WTC11 (cell line): Measurements from ENCODE around the gene ZNF629. TPM values are rescaled to one million over a fixed set of nuclear protein-coding genes. Genes with fewer than 3 reads are reported as not detected.

Experiments
- ATAC-seq: fragments of 200-7000 bp; cut with Tn5 transposase; 2 replicates; pipeline ENCODE4 v1.10.0; 2021; ENCODE audit warnings: mild to moderate bottlenecking, moderate library complexity
- CTCF ChIA-PET: fragments of 300-600 bp; sonication (Branson Sonifier 250); formaldehyde crosslinking; loops from one replicate; lab custom pipeline; 2021; ENCODE audit warnings: antibody characterized with exemption; lab: Charles Lee
- POLR2A ChIA-PET: fragments of 350-600 bp; sonication (Branson Sonifier 250); formaldehyde crosslinking; loops from one replicate; lab custom pipeline; 2021; ENCODE audit warnings: antibody characterized with exemption; lab: Charles Lee
- DNase-seq: peaks from one replicate; pipeline ENCODE4 v3.0.0; 2021; ENCODE audit warnings: low spot score
- H3K27ac Mint-ChIP-seq: 2 replicates; pipeline ENCODE4 v1.8.0; 2021; ENCODE audit warnings: mixed read lengths
- H3K27me3 Mint-ChIP-seq: 2 replicates; pipeline ENCODE4 v1.8.0; 2021; ENCODE audit warnings: low read depth, mild to moderate bottlenecking, moderate library complexity, mixed read lengths
- H3K36me3 Mint-ChIP-seq: 2 replicates; pipeline ENCODE4 v1.8.0; 2021; ENCODE audit warnings: mixed read lengths
- H3K4me1 Mint-ChIP-seq: 2 replicates; pipeline ENCODE4 v1.8.0; 2022; ENCODE audit warnings: mixed read lengths
- H3K4me3 Mint-ChIP-seq: 2 replicates; pipeline ENCODE4 v1.8.0; 2021; ENCODE audit warnings: mild to moderate bottlenecking, moderate library complexity, mixed read lengths
- H3K9me3 Mint-ChIP-seq: 2 replicates; pipeline ENCODE4 v1.8.0; 2021; ENCODE audit warnings: mixed read lengths
- CREM ChIP-seq: sonication (generic); formaldehyde crosslinking; IDR thresholded peaks from 2 replicates; pipeline ENCODE4 v1.8.1; 2022; ENCODE audit warnings: mild to moderate bottlenecking, missing genetic modification reagents, moderate library complexity
- ESRRA ChIP-seq: sonication (generic); formaldehyde crosslinking; IDR thresholded peaks from 2 replicates; pipeline ENCODE4 v1.8.1; 2022; ENCODE audit warnings: mild to moderate bottlenecking, missing genetic modification reagents, borderline replicate concordance
- FOXP1 ChIP-seq: sonication (generic); formaldehyde crosslinking; IDR thresholded peaks from 2 replicates; pipeline ENCODE4 v1.8.0; 2022; ENCODE audit warnings: missing genetic modification reagents, mild to moderate bottlenecking, moderate library complexity, borderline replicate concordance
- GABPB1 ChIP-seq: sonication (generic); formaldehyde crosslinking; IDR thresholded peaks from 2 replicates; pipeline ENCODE4 v1.8.1; 2023; ENCODE audit warnings: mild to moderate bottlenecking, missing genetic modification reagents
- HMGA2 ChIP-seq: fragments of 250-450 bp; sonication (Bioruptor Pico); IDR thresholded peaks from 2 replicates; pipeline ENCODE4 v1.4.0; 2021; ENCODE audit warnings: mild to moderate bottlenecking, moderate library complexity
- JAZF1 ChIP-seq: fragments of 250-450 bp; sonication (Bioruptor Pico); IDR thresholded peaks from 2 replicates; pipeline ENCODE4 v1.9.0; 2021; ENCODE audit warnings: moderate library complexity, mild to moderate bottlenecking, inconsistent platforms
- JUN ChIP-seq: sonication (generic); formaldehyde crosslinking; IDR thresholded peaks from 2 replicates; pipeline ENCODE4 v1.8.0; 2023; ENCODE audit warnings: mild to moderate bottlenecking, missing genetic modification reagents
- NR1H2 ChIP-seq: sonication (generic); formaldehyde crosslinking; IDR thresholded peaks from 2 replicates; pipeline ENCODE4 v1.9.0; 2021; ENCODE audit warnings: mild to moderate bottlenecking, moderate library complexity, missing genetic modification reagents
- NR3C1 ChIP-seq: sonication (generic); formaldehyde crosslinking; conservative IDR thresholded peaks from 2 replicates; pipeline ENCODE4 v1.8.1; 2023; ENCODE audit warnings: low read depth, mild to moderate bottlenecking, missing genetic modification reagents
- TEAD4 ChIP-seq: sonication (generic); formaldehyde crosslinking; IDR thresholded peaks from 2 replicates; pipeline ENCODE4 v1.8.0; 2022; ENCODE audit warnings: mild to moderate bottlenecking, missing genetic modification reagents
- TP53 ChIP-seq: sonication (generic); formaldehyde crosslinking; IDR thresholded peaks from 2 replicates; pipeline ENCODE4 v1.8.1; 2023; ENCODE audit warnings: mild to moderate bottlenecking, missing genetic modification reagents
- ZBTB21 ChIP-seq: sonication (generic); formaldehyde crosslinking; IDR thresholded peaks from 2 replicates; pipeline ENCODE4 v1.8.1; 2023; ENCODE audit warnings: mild to moderate bottlenecking, missing genetic modification reagents, borderline replicate concordance
- total RNA-seq: library from RNA; stranded (reverse); gene quantifications from 3 replicates; pipeline ENCODE4 v1.2.3, GENCODE V29; 2021
- TF ChIP-seq, protein P1 (sequence below): fragments of 200-600 bp; IDR thresholded peaks from 2 replicates; pipeline ENCODE4 v1.8.0; 2022; ENCODE audit warnings: antibody characterized with exemption
- TF ChIP-seq, protein P2 (sequence below): sonication (generic); formaldehyde crosslinking; IDR thresholded peaks from 2 replicates; pipeline ENCODE4 v1.8.1; 2022; ENCODE audit warnings: mild to moderate bottlenecking, missing genetic modification reagents, moderate library complexity, borderline replicate concordance
- TF ChIP-seq, protein P3 (sequence below): sonication (generic); formaldehyde crosslinking; IDR thresholded peaks from 2 replicates; pipeline ENCODE4 v1.8.0; 2023; ENCODE audit warnings: mild to moderate bottlenecking, missing genetic modification reagents
- TF ChIP-seq, protein P4 (sequence below): sonication (generic); formaldehyde crosslinking; IDR thresholded peaks from 2 replicates; pipeline ENCODE4 v1.8.0; 2022; ENCODE audit warnings: mild to moderate bottlenecking, missing genetic modification reagents
- TF ChIP-seq, protein P5 (sequence below): sonication (generic); formaldehyde crosslinking; IDR thresholded peaks from 2 replicates; pipeline ENCODE4 v1.8.1; 2022; ENCODE audit warnings: missing genetic modification reagents, borderline replicate concordance
- TF ChIP-seq, protein P6 (sequence below): sonication (generic); formaldehyde crosslinking; conservative IDR thresholded peaks from 2 replicates; pipeline ENCODE4 v1.8.1; 2022; ENCODE audit warnings: mild to moderate bottlenecking, missing genetic modification reagents
- TF ChIP-seq, protein P7 (sequence below): sonication (generic); formaldehyde crosslinking; IDR thresholded peaks from 2 replicates; pipeline ENCODE4 v1.8.1; 2023; ENCODE audit warnings: mild to moderate bottlenecking, missing genetic modification reagents, borderline replicate concordance
- TF ChIP-seq, protein P8 (sequence below): sonication (generic); formaldehyde crosslinking; IDR thresholded peaks from 2 replicates; pipeline ENCODE4 v1.8.1; 2023; ENCODE audit warnings: mild to moderate bottlenecking, missing genetic modification reagents

Gene ZNF629
- total RNA-seq, 1 experiment from 2014 or later, result 20.0 TPM

DNA sequence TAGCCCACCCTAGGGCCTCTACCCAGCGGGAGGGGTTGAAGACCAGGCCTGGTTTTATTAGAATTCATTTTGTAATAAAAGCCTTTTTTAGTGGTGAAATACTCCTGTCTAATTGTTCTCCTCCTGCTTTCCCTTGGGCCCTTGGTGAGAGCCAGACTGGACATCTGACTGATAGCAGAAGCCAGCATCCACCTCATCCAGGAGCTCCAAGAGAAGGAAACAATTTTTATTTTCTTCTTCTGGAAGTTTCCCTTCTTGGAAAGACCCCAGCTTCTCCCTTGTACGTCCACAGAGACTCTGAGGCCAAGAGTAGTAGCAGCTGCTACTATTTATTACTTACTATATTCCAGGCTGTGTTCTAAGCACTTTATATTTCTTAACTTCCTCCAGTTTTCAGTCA, 42.8 kb downstream of the ZNF629 start:
- no peak overlapping the region for H3K27ac Mint-ChIP-seq
- no peak for DNase-seq
- H3K4me1 Mint-ChIP-seq, result peaks cover 16% of the 10 kb centered on the region
- TF ChIP-seq JAZF1 (CRISPR knock-in tag) (no peak), ZBTB21 (CRISPR knock-in tag) (no peak)
- TF ChIP-seq, protein P1, sequence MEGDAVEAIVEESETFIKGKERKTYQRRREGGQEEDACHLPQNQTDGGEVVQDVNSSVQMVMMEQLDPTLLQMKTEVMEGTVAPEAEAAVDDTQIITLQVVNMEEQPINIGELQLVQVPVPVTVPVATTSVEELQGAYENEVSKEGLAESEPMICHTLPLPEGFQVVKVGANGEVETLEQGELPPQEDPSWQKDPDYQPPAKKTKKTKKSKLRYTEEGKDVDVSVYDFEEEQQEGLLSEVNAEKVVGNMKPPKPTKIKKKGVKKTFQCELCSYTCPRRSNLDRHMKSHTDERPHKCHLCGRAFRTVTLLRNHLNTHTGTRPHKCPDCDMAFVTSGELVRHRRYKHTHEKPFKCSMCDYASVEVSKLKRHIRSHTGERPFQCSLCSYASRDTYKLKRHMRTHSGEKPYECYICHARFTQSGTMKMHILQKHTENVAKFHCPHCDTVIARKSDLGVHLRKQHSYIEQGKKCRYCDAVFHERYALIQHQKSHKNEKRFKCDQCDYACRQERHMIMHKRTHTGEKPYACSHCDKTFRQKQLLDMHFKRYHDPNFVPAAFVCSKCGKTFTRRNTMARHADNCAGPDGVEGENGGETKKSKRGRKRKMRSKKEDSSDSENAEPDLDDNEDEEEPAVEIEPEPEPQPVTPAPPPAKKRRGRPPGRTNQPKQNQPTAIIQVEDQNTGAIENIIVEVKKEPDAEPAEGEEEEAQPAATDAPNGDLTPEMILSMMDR, result no peak
- no peaks in the 10 kb centered on the region for H3K27me3 Mint-ChIP-seq
- CTCF ChIA-PET, result no interaction called here
- H3K4me3 Mint-ChIP-seq, result no peak overlapping the region
- POLR2A ChIA-PET, result no interaction called here
- H3K9me3 Mint-ChIP-seq, result no peaks in the 10 kb centered on the region
- peaks cover 12% of the 10 kb centered on the region for H3K36me3 Mint-ChIP-seq
- ATAC-seq, result no peak

DNA sequence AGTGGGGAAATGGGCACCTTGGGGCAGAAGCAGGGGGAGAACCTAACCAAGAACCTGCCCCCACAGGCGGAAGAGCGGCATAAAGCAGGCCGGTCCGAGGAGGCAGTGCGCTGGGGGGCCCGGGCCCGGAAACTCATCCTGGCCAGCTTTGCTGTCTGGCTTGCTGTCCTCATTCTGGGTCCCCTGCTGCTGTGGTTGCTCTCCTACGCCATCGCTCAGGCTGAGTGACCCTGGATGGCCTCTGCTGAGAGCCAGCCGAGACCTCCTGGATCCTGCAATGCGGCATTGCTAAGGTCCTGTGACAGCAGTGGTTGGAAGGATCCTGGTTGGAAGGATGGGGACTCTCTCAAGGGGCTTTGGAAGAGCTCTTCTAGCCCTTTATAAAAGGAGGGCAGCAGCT, 43.3 kb downstream of the ZNF629 start:
- no peaks in the 10 kb centered on the region for H3K27me3 Mint-ChIP-seq
- TF ChIP-seq, protein P2, sequence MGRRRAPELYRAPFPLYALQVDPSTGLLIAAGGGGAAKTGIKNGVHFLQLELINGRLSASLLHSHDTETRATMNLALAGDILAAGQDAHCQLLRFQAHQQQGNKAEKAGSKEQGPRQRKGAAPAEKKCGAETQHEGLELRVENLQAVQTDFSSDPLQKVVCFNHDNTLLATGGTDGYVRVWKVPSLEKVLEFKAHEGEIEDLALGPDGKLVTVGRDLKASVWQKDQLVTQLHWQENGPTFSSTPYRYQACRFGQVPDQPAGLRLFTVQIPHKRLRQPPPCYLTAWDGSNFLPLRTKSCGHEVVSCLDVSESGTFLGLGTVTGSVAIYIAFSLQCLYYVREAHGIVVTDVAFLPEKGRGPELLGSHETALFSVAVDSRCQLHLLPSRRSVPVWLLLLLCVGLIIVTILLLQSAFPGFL, result no peak
- TF ChIP-seq, protein P3, sequence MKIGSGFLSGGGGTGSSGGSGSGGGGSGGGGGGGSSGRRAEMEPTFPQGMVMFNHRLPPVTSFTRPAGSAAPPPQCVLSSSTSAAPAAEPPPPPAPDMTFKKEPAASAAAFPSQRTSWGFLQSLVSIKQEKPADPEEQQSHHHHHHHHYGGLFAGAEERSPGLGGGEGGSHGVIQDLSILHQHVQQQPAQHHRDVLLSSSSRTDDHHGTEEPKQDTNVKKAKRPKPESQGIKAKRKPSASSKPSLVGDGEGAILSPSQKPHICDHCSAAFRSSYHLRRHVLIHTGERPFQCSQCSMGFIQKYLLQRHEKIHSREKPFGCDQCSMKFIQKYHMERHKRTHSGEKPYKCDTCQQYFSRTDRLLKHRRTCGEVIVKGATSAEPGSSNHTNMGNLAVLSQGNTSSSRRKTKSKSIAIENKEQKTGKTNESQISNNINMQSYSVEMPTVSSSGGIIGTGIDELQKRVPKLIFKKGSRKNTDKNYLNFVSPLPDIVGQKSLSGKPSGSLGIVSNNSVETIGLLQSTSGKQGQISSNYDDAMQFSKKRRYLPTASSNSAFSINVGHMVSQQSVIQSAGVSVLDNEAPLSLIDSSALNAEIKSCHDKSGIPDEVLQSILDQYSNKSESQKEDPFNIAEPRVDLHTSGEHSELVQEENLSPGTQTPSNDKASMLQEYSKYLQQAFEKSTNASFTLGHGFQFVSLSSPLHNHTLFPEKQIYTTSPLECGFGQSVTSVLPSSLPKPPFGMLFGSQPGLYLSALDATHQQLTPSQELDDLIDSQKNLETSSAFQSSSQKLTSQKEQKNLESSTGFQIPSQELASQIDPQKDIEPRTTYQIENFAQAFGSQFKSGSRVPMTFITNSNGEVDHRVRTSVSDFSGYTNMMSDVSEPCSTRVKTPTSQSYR, result no peak
- TF ChIP-seq JUN (CRISPR knock-in tag) (no peak), FOXP1 (CRISPR knock-in tag) (no peak), NR3C1 (CRISPR knock-in tag) (no peak), TP53 (no peak), JAZF1 (CRISPR knock-in tag) (no peak), ESRRA (no peak), NR1H2 (CRISPR knock-in tag) (no peak), GABPB1 (CRISPR knock-in tag) (no peak), CREM (no peak), TEAD4 (CRISPR knock-in tag) (no peak), HMGA2 (CRISPR knock-in tag) (no peak), ZBTB21 (CRISPR knock-in tag) (no peak)
- TF ChIP-seq, protein P4, sequence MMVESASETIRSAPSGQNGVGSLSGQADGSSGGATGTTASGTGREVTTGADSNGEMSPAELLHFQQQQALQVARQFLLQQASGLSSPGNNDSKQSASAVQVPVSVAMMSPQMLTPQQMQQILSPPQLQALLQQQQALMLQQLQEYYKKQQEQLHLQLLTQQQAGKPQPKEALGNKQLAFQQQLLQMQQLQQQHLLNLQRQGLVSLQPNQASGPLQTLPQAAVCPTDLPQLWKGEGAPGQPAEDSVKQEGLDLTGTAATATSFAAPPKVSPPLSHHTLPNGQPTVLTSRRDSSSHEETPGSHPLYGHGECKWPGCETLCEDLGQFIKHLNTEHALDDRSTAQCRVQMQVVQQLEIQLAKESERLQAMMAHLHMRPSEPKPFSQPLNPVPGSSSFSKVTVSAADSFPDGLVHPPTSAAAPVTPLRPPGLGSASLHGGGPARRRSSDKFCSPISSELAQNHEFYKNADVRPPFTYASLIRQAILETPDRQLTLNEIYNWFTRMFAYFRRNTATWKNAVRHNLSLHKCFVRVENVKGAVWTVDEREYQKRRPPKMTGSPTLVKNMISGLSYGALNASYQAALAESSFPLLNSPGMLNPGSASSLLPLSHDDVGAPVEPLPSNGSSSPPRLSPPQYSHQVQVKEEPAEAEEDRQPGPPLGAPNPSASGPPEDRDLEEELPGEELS (CRISPR knock-in tag), result no peak
- TF ChIP-seq, protein P5, sequence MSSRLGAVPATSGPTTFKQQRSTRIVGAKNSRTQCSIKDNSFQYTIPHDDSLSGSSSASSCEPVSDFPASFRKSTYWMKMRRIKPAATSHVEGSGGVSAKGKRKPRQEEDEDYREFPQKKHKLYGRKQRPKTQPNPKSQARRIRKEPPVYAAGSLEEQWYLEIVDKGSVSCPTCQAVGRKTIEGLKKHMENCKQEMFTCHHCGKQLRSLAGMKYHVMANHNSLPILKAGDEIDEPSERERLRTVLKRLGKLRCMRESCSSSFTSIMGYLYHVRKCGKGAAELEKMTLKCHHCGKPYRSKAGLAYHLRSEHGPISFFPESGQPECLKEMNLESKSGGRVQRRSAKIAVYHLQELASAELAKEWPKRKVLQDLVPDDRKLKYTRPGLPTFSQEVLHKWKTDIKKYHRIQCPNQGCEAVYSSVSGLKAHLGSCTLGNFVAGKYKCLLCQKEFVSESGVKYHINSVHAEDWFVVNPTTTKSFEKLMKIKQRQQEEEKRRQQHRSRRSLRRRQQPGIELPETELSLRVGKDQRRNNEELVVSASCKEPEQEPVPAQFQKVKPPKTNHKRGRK (CRISPR knock-in tag), result no peak
- TF ChIP-seq, protein P6, sequence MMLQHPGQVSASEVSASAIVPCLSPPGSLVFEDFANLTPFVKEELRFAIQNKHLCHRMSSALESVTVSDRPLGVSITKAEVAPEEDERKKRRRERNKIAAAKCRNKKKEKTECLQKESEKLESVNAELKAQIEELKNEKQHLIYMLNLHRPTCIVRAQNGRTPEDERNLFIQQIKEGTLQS (CRISPR knock-in tag), result no peak
- TF ChIP-seq, protein P7, sequence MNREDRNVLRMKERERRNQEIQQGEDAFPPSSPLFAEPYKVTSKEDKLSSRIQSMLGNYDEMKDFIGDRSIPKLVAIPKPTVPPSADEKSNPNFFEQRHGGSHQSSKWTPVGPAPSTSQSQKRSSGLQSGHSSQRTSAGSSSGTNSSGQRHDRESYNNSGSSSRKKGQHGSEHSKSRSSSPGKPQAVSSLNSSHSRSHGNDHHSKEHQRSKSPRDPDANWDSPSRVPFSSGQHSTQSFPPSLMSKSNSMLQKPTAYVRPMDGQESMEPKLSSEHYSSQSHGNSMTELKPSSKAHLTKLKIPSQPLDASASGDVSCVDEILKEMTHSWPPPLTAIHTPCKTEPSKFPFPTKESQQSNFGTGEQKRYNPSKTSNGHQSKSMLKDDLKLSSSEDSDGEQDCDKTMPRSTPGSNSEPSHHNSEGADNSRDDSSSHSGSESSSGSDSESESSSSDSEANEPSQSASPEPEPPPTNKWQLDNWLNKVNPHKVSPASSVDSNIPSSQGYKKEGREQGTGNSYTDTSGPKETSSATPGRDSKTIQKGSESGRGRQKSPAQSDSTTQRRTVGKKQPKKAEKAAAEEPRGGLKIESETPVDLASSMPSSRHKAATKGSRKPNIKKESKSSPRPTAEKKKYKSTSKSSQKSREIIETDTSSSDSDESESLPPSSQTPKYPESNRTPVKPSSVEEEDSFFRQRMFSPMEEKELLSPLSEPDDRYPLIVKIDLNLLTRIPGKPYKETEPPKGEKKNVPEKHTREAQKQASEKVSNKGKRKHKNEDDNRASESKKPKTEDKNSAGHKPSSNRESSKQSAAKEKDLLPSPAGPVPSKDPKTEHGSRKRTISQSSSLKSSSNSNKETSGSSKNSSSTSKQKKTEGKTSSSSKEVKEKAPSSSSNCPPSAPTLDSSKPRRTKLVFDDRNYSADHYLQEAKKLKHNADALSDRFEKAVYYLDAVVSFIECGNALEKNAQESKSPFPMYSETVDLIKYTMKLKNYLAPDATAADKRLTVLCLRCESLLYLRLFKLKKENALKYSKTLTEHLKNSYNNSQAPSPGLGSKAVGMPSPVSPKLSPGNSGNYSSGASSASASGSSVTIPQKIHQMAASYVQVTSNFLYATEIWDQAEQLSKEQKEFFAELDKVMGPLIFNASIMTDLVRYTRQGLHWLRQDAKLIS (CRISPR knock-in tag), result no peak
- TF ChIP-seq, protein P8, sequence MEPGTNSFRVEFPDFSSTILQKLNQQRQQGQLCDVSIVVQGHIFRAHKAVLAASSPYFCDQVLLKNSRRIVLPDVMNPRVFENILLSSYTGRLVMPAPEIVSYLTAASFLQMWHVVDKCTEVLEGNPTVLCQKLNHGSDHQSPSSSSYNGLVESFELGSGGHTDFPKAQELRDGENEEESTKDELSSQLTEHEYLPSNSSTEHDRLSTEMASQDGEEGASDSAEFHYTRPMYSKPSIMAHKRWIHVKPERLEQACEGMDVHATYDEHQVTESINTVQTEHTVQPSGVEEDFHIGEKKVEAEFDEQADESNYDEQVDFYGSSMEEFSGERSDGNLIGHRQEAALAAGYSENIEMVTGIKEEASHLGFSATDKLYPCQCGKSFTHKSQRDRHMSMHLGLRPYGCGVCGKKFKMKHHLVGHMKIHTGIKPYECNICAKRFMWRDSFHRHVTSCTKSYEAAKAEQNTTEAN, result no peak
- TF ChIP-seq, all 79 proteins: peak for 0
- Mint-ChIP-seq H3K36me3 (peaks cover 16% of the 10 kb centered on the region), H3K4me1 (peaks cover 15% of the 10 kb centered on the region), H3K27ac (0 out of 2 replicates have a peak overlapping the region, but pooled peaks have one; percentile 22), H3K9me3 (no peaks in the 10 kb centered on the region), H3K4me3 (no peak overlapping the region)
- POLR2A ChIA-PET, result no interaction called here
- ATAC-seq (no peak), DNase-seq (no peak)
- CTCF ChIA-PET, result no interaction called here
